A673 (cell line): ENCODE measurements around the gene GABRD.

Experiments
- EZH2 ChIP-seq: fragments of 200-600 bp; sonication (generic); IDR thresholded peaks from 2 replicates; pipeline ENCODE4 v1.6.1; 2017; ENCODE audit warnings: borderline replicate concordance, low read depth, mild to moderate bottlenecking, mixed read lengths, antibody characterized with exemption, low read length; ENCODE audit not compliant: poor library complexity, severe bottlenecking
- TF ChIP-seq, protein P1 (sequence below): fragments of 300-800, 200-600 bp; sonication (generic); conservative IDR thresholded peaks from 2 replicates; pipeline ENCODE4 v1.5.1; 2017; ENCODE audit warnings: low read depth, mild to moderate bottlenecking, antibody characterized with exemption, low read length, moderate library complexity, mixed read lengths

DNA sequence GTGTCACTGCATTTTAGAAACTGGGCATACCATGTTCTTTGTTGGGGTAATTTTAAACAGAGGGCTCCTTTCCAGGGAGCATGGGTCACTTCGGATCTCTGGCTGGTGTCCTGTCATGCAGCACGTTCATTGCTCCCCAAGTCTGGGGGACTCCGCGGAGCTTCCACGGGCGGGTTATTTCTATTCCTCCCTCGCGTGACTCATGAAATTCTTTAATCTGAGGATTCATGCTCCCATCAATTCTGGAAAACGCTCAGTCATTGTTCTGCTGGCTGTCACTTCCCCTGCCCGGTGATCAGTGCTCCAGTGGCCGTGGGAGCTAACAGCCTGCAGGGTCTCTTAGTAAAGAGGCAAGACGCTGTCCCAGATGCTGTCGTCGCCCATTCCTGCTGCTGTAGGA lies 43.6 kb upstream of the GABRD start:
- TF ChIP-seq, protein P1, sequence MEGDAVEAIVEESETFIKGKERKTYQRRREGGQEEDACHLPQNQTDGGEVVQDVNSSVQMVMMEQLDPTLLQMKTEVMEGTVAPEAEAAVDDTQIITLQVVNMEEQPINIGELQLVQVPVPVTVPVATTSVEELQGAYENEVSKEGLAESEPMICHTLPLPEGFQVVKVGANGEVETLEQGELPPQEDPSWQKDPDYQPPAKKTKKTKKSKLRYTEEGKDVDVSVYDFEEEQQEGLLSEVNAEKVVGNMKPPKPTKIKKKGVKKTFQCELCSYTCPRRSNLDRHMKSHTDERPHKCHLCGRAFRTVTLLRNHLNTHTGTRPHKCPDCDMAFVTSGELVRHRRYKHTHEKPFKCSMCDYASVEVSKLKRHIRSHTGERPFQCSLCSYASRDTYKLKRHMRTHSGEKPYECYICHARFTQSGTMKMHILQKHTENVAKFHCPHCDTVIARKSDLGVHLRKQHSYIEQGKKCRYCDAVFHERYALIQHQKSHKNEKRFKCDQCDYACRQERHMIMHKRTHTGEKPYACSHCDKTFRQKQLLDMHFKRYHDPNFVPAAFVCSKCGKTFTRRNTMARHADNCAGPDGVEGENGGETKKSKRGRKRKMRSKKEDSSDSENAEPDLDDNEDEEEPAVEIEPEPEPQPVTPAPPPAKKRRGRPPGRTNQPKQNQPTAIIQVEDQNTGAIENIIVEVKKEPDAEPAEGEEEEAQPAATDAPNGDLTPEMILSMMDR: no peak
- TF ChIP-seq EZH2: no peak
